Endothelial cell of umbilical vein (primary cell): ENCODE results near the gene NNT. TPM values are rescaled to one million over a fixed set of nuclear protein-coding genes. Genes with fewer than 3 reads are reported as not detected.

Source experiments
- BruUV-seq: library from RNA; stranded (reverse); fragments of 400-500 nt; replicated peaks from 2 replicates; lab custom pipeline; 2021; lab: Mats Ljungman, UMichigan
- CTCF ChIA-PET: fragments of 300-600, 350-600 bp; sonication (Branson Sonifier 250); formaldehyde crosslinking; loops from one replicate; lab custom pipeline; 2021; ENCODE audit warnings: antibody characterized with exemption, inconsistent platforms; lab: Charles Lee
- POLR2A ChIA-PET: fragments of 300-600, 350-600 bp; sonication (Branson Sonifier 250); formaldehyde crosslinking; loops from one replicate; lab custom pipeline; 2021; ENCODE audit warnings: antibody characterized with exemption, inconsistent platforms; lab: Charles Lee
- DNase-seq: peaks from one replicate; pipeline ENCODE4 v3.0.0-alpha.2; 2011; ENCODE audit warnings: low read depth, low spot score
- FAIRE-seq: peaks from 2 replicates; lab custom pipeline; 2011; peaks lifted over from hg19 to GRCh38; lab: Jason Lieb, UNC
- H2AFZ ChIP-seq: 2 replicates; pipeline ENCODE4 v1.6.0; 2012; ENCODE audit warnings: low read depth, low read length, control low read depth, inconsistent platforms
- H3K27ac ChIP-seq: 2 replicates; pipeline ENCODE4 v1.5.1; 2011; ENCODE audit warnings: low read depth, mild to moderate bottlenecking, control low read depth, low read length, moderate library complexity; ENCODE audit not compliant: insufficient read depth
- H3K27me3 ChIP-seq, 2 experiments: 2 replicates each; pipeline versions ENCODE4 v1.6.0 to v1.6.1; 2011; ENCODE audit warnings: low read length in 2 of 2, mixed read lengths in 1 of 2; ENCODE audit not compliant: control insufficient read depth in 2 of 2, insufficient read depth in 2 of 2
- H3K36me3 ChIP-seq, 2 experiments: 2 replicates in 1 of 2; 3 replicates in 1 of 2; pipeline ENCODE4 v1.5.1; 2011; ENCODE audit warnings: low read length in 2 of 2, mild to moderate bottlenecking in 1 of 2, moderate library complexity in 1 of 2; ENCODE audit not compliant: control insufficient read depth in 2 of 2, insufficient read depth in 2 of 2; ENCODE audit errors: extremely low read depth in 1 of 2
- H3K4me1 ChIP-seq: 3 replicates; pipeline ENCODE4 v1.5.1; 2011; ENCODE audit warnings: mild to moderate bottlenecking, low read length; ENCODE audit not compliant: control insufficient read depth, insufficient read depth; ENCODE audit errors: extremely low read depth
- H3K4me2 ChIP-seq: 2 replicates; pipeline ENCODE4 v1.6.1; 2011; ENCODE audit warnings: low read length, control low read depth, mixed read lengths; ENCODE audit not compliant: insufficient read depth
- H3K4me3 ChIP-seq, 3 experiments: fragments of 200-600 bp in 1 of 3; sonication (generic), shearing (Covaris generic) in 1 of 3; replicated peaks in 1 of 3; 2 replicates each; pipeline ENCODE4 v1.5.1; 2011 to 2016; ENCODE audit warnings: control low read depth in 3 of 3, low read length in 3 of 3, mild to moderate bottlenecking in 2 of 3, inconsistent platforms in 1 of 3, low read depth in 1 of 3, moderate library complexity in 1 of 3; ENCODE audit not compliant: insufficient read depth in 1 of 3
- H3K79me2 ChIP-seq: 2 replicates; pipeline ENCODE4 v1.6.0; 2012; ENCODE audit warnings: low read length, inconsistent platforms; ENCODE audit not compliant: control insufficient read depth, insufficient read depth
- H3K9ac ChIP-seq: replicated peaks from 2 replicates; pipeline ENCODE3; 2011; ENCODE audit warnings: low read length, control low read depth; ENCODE audit not compliant: insufficient read depth; ENCODE audit errors: extremely low read depth
- H3K9me1 ChIP-seq: replicated peaks from 3 replicates; pipeline ENCODE4 v1.6.0; 2011; ENCODE audit warnings: mild to moderate bottlenecking, low read length; ENCODE audit not compliant: control insufficient read depth, insufficient read depth; ENCODE audit errors: extremely low read depth
- H3K9me3 ChIP-seq: replicated peaks from 2 replicates; pipeline ENCODE4 v1.5.1; 2012; ENCODE audit warnings: low read length, inconsistent platforms; ENCODE audit not compliant: control insufficient read depth, insufficient read depth
- H4K20me1 ChIP-seq: replicated peaks from 2 replicates; pipeline ENCODE3; 2011; ENCODE audit warnings: mild to moderate bottlenecking, low read length; ENCODE audit not compliant: control insufficient read depth, insufficient read depth; ENCODE audit errors: extremely low read depth
- CTCF ChIP-seq, 2 donors: IDR thresholded peaks; 1 replicate in 1 of 2; 2 replicates in 1 of 2; pipeline ENCODE4 v1.5.1; 2011; ENCODE audit warnings: low read length in 2 of 2, mild to moderate bottlenecking in 2 of 2, moderate library complexity in 2 of 2, control low read depth in 1 of 2, inconsistent platforms in 1 of 2, low read depth in 1 of 2; ENCODE audit not compliant: insufficient read depth in 1 of 2; ENCODE audit errors: extremely low read depth in 1 of 2
- EZH2 ChIP-seq: IDR thresholded peaks from 2 replicates; pipeline ENCODE4 v1.6.1; 2012; ENCODE audit warnings: borderline replicate concordance, low read depth, mild to moderate bottlenecking, moderate library complexity, low read length, inconsistent platforms; ENCODE audit not compliant: severe bottlenecking
- FOS ChIP-seq: IDR thresholded peaks from 2 replicates; pipeline ENCODE4 v1.6.1; 2011; ENCODE audit warnings: mild to moderate bottlenecking, low read length, moderate library complexity, borderline replicate concordance; ENCODE audit not compliant: insufficient read depth
- GATA2 ChIP-seq: IDR thresholded peaks from 2 replicates; pipeline ENCODE4 v1.7.0; 2011; ENCODE audit warnings: low read depth, mild to moderate bottlenecking, moderate library complexity, mixed read lengths, low read length; ENCODE audit not compliant: insufficient read length, insufficient read depth
- JUN ChIP-seq: IDR thresholded peaks from 2 replicates; pipeline ENCODE4 v1.6.1; 2011; ENCODE audit warnings: borderline replicate concordance, low read depth; ENCODE audit not compliant: insufficient read length, insufficient read depth
- MYC ChIP-seq: IDR thresholded peaks from one replicate; pipeline ENCODE4 v1.6.1; 2011; ENCODE audit warnings: mild to moderate bottlenecking, low read depth, low read length
- POLR2A ChIP-seq: IDR thresholded peaks from 2 replicates; pipeline ENCODE4 v1.6.1; 2012; ENCODE audit warnings: low read depth, mild to moderate bottlenecking, control low read depth, low read length
- POLR2AphosphoS5 ChIP-seq: IDR thresholded peaks from 2 replicates; pipeline ENCODE4 v1.6.1; 2012; ENCODE audit warnings: low read depth, mild to moderate bottlenecking, control low read depth, low read length, moderate library complexity; ENCODE audit not compliant: insufficient read depth
- dilution Hi-C: fragments of 300-500 bp; cut with MboI; formaldehyde crosslinking; loops from one replicate; pipeline ENCODE4 v1.15.0; 2019; ENCODE audit warnings: low sequenced_read_pairs; ENCODE audit not compliant: extremely low pct_ligation_motif_present
- intact Hi-C: fragments of 100-400 bp; cut with micrococcal nuclease; formaldehyde crosslinking; loops from one replicate; pipeline ENCODE4 v1.10.0; 2022
- polyA plus RNA-seq, 4 experiments: library from polyadenylated mRNA; depleted of rRNA in 3 of 4; stranded (reverse) in 3 of 4; unstranded in 1 of 4; fragments of >200 nt; gene quantifications; 2 replicates each; pipeline versions ENCODE4 v1.2.1 to v1.2.3, GENCODE V29; 2011 to 2012; ENCODE audit warnings: missing spikeins in 1 of 4
- total RNA-seq: library from RNA; stranded (reverse); gene quantifications from 2 replicates; pipeline ENCODE4 v1.2.3, GENCODE V29; 2021
- TF ChIP-seq, protein P1 (sequence below): IDR thresholded peaks from 2 replicates; pipeline ENCODE4 v1.6.1; 2011; ENCODE audit not compliant: insufficient read depth, insufficient read length

The NNT gene
- total and polyA plus RNA-seq, 2 donors (not counting 3 experiments of a cell fraction or from before 2014, with no cell fraction given): 38.2 to 82.5 TPM

GRCh38 chr5:43702293-43702692 lies 99.3 kb downstream of the NNT start:
- Histone ChIP-seq H3K9me1 (peaks cover 2% of the 10 kb centered on the region), H3K27ac (no peak overlapping the region), H3K79me2 (no peaks in the 10 kb centered on the region), H3K4me3 (no peak overlapping the region), H3K9me3 (no peaks in the 10 kb centered on the region), H3K9ac (no peak overlapping the region), H4K20me1 (no peaks in the 10 kb centered on the region), H3K27me3 (no peaks in the 10 kb centered on the region), H3K36me3 (peaks cover 0 to 4% of the 10 kb centered on the region in 2 experiments), H3K4me1 (no peaks in the 10 kb centered on the region), H3K4me2 (no peak overlapping the region), H2AFZ (no peak overlapping the region)
- intact Hi-C loops: no loop called here
- no TSS peak for BruUV-seq
- DNase-seq (no peak), FAIRE-seq (no peak)
- ChIA-PET CTCF (interaction anchor here (1.1 kb wide), 1 partner anchor 20 kb away, joined by 3 read pairs; no protein-coding TSS in a partner anchor), POLR2A (no interaction called here)
- dilution Hi-C loops: no loop called here
- TF ChIP-seq POLR2AphosphoS5 (no peak), POLR2A (no peak), MYC (no peak), FOS (no peak), JUN (no peak), GATA2 (no peak), CTCF (IDR thresholded peaks at IDR 0.05; ENCODE audit: extremely low read depth in 1 of 2, insufficient read depth in 1 of 2, low read depth in 1 of 2, low read length in 2 of 2) (no peak), EZH2 (no peak)
- TF ChIP-seq, protein P1, sequence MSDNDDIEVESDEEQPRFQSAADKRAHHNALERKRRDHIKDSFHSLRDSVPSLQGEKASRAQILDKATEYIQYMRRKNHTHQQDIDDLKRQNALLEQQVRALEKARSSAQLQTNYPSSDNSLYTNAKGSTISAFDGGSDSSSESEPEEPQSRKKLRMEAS: no peak
